Activated T-helper 2 cell treated with anti-CD3 and anti-CD28 coated beads, Interferon-gamma antibody, Interleukin-2, Interleukin-4, amounts not matched to agents 10 μg/mL and 5 μg/mL and 100 μg/mL, durations not matched to agents 14 hours and 24 hours and 36 hours (primary cell): Measurements from ENCODE around the gene RASL10A. TPM values are rescaled to one million over a fixed set of nuclear protein-coding genes. Genes with fewer than 3 reads are reported as not detected.
A peak's percentile ranks its signal among the peaks of the same experiment; 100 is the strongest.

Source experiments
- DNase-seq: peaks from one replicate; pipeline ENCODE4 v3.0.0; 2021; ENCODE audit warnings: low spot score
- H3K27ac Mint-ChIP-seq: one replicate; pipeline ENCODE4 v1.8.0; 2021; ENCODE audit warnings: mixed read lengths
- H3K27me3 Mint-ChIP-seq: one replicate; pipeline ENCODE4 v1.8.0; 2021; ENCODE audit warnings: low read depth, mixed read lengths
- H3K36me3 Mint-ChIP-seq: one replicate; pipeline ENCODE4 v1.8.0; 2021; ENCODE audit warnings: low read depth, mixed read lengths
- H3K4me1 Mint-ChIP-seq: one replicate; pipeline ENCODE4 v1.8.0; 2021; ENCODE audit warnings: low read depth, mixed read lengths
- H3K4me3 Mint-ChIP-seq: one replicate; pipeline ENCODE4 v1.8.0; 2021; ENCODE audit warnings: low read depth, mild to moderate bottlenecking, moderate library complexity, mixed read lengths
- H3K9me3 Mint-ChIP-seq: one replicate; pipeline ENCODE4 v1.8.0; 2021; ENCODE audit warnings: mixed read lengths
- intact Hi-C: fragments of 100-400 bp; cut with micrococcal nuclease; formaldehyde crosslinking; loops from one replicate; pipeline ENCODE4 v1.15.1; 2023
- total RNA-seq: library from RNA; stranded (reverse); gene quantifications from 2 replicates; pipeline ENCODE4 v1.2.3, GENCODE V29; 2022

The RASL10A gene
- total RNA-seq, 1 donor from 2014 or later: 0.52 TPM

GRCh38 chr22:29277927-29278326, 37.6 kb downstream of the RASL10A start:
- Mint-ChIP-seq H3K27ac (no peak overlapping the region), H3K27me3 (no peaks in the 10 kb centered on the region), H3K36me3 (peaks cover 95% of the 10 kb centered on the region), H3K9me3 (no peaks in the 10 kb centered on the region), H3K4me3 (no peak overlapping the region), H3K4me1 (peaks cover 37% of the 10 kb centered on the region)
- intact Hi-C loops: no loop called here
- no peak for DNase-seq

- H3K9me3 Mint-ChIP-seq: no peaks in the 10 kb centered on the region
Measured at GRCh38 chr22:29275819-29276565, 39.5 kb downstream of the RASL10A start.

GRCh38 chr22:29275167-29275566, 40.3 kb downstream of the RASL10A start:
- Mint-ChIP-seq H3K27me3 (no peaks in the 10 kb centered on the region), H3K9me3 (no peaks in the 10 kb centered on the region), H3K36me3 (peaks cover 95% of the 10 kb centered on the region), H3K4me3 (no peak overlapping the region), H3K27ac (no peak overlapping the region), H3K4me1 (peaks cover 56% of the 10 kb centered on the region)
- no peak for DNase-seq
- intact Hi-C loops: no loop called here

More at GRCh38 chr22:29275819-29276565, 39.5 kb downstream of the RASL10A start:
- DNase-seq: no peak
- Mint-ChIP-seq H3K27me3 (no peaks in the 10 kb centered on the region), H3K4me3 (no peak overlapping the region), H3K36me3 (peaks cover 94% of the 10 kb centered on the region), H3K4me1 (peaks cover 48% of the 10 kb centered on the region), H3K27ac (no peak overlapping the region)
- intact Hi-C loops: no loop called here

GRCh38 chr22:29272624-29273023, 42.9 kb downstream of the RASL10A start:
- no peaks in the 10 kb centered on the region for H3K27me3 Mint-ChIP-seq
- intact Hi-C loops: loop anchor here (5.0 kb wide), 1 partner anchor 40 kb away; no protein-coding TSS in a partner anchor

GRCh38 chr22:29270475-29271271, 44.8 kb downstream of the RASL10A start:
- H3K4me3 Mint-ChIP-seq: peak overlapping the region; percentile 86
- H3K9me3 Mint-ChIP-seq: no peaks in the 10 kb centered on the region
- no peak for DNase-seq
- H3K36me3 Mint-ChIP-seq: peaks cover 90% of the 10 kb centered on the region
- no peaks in the 10 kb centered on the region for H3K27me3 Mint-ChIP-seq
- H3K4me1 Mint-ChIP-seq: peaks cover 52% of the 10 kb centered on the region
- H3K27ac Mint-ChIP-seq: peak overlapping the region; percentile 84
- intact Hi-C loops: loop anchor here (5.0 kb wide), 1 partner anchor 42 kb away; no protein-coding TSS in a partner anchor

More at GRCh38 chr22:29272624-29273023, 42.9 kb downstream of the RASL10A start:
- Mint-ChIP-seq H3K36me3 (peaks cover 92% of the 10 kb centered on the region), H3K27ac (no peak overlapping the region), H3K4me1 (peaks cover 53% of the 10 kb centered on the region), H3K4me3 (no peak overlapping the region), H3K9me3 (no peaks in the 10 kb centered on the region)
- no peak for DNase-seq

- intact Hi-C loops: loop anchor here (1.0 to 10.0 kb wide), 4 partner anchors 42 to 875 kb away; partner anchors contain the start of gene AP1B1
- H3K4me1 Mint-ChIP-seq: peaks cover 45% of the 10 kb centered on the region
- DNase-seq: no peak
- H3K4me3 Mint-ChIP-seq: peak overlapping the region; percentile 86
- peak overlapping the region; percentile 84 for H3K27ac Mint-ChIP-seq
- no peaks in the 10 kb centered on the region for H3K9me3 Mint-ChIP-seq
- H3K27me3 Mint-ChIP-seq: no peaks in the 10 kb centered on the region
- H3K36me3 Mint-ChIP-seq: peaks cover 84% of the 10 kb centered on the region
Measured at GRCh38 chr22:29269731-29270474, 45.6 kb downstream of the RASL10A start.

GRCh38 chr22:29269230-29269604, 46.3 kb downstream of the RASL10A start:
- Mint-ChIP-seq H3K27ac (peak overlapping the region; percentile 84), H3K4me1 (peaks cover 41% of the 10 kb centered on the region), H3K9me3 (no peaks in the 10 kb centered on the region), H3K36me3 (peaks cover 83% of the 10 kb centered on the region), H3K27me3 (no peaks in the 10 kb centered on the region), H3K4me3 (peak overlapping the region; percentile 86)
- intact Hi-C loops: loop anchor here (1.0 to 10.0 kb wide), 3 partner anchors 119 to 874 kb away; partner anchors contain the start of gene AP1B1
- no peak for DNase-seq

GRCh38 chr22:29268511-29269229, 46.8 kb downstream of the RASL10A start:
- H3K9me3 Mint-ChIP-seq: no peaks in the 10 kb centered on the region
- peak; percentile 44 for DNase-seq
- H3K36me3 Mint-ChIP-seq: peaks cover 77% of the 10 kb centered on the region
- peak overlapping the region; percentile 86 for H3K4me3 Mint-ChIP-seq
- H3K27me3 Mint-ChIP-seq: no peaks in the 10 kb centered on the region
- H3K27ac Mint-ChIP-seq: peak overlapping the region; percentile 94
- peaks cover 41% of the 10 kb centered on the region for H3K4me1 Mint-ChIP-seq
- intact Hi-C loops: loop anchor here (1.0 to 10.0 kb wide), 3 partner anchors 120 to 874 kb away; partner anchors contain the start of gene AP1B1

GRCh38 chr22:29267858-29268510, 47.5 kb downstream of the RASL10A start, which contains the start of the genes EWSR1 and RHBDD3:
EWSR1 (plus strand) TSS chr22:29268268; CDS start chr22:29268337, 69 bp downstream.
RHBDD3 (minus strand) TSS chr22:29267981; CDS start chr22:29265626, 2,355 bp downstream.
- peaks cover 70% of the 10 kb centered on the region for H3K36me3 Mint-ChIP-seq
- no peaks in the 10 kb centered on the region for H3K9me3 Mint-ChIP-seq
- intact Hi-C loops: loop anchor here (5.0 to 10.0 kb wide), 2 partner anchors 471 to 873 kb away; no protein-coding TSS in a partner anchor
- H3K27me3 Mint-ChIP-seq: no peaks in the 10 kb centered on the region
- H3K27ac Mint-ChIP-seq: peak within 1 kb of the TSS; percentile 94
- H3K4me3 Mint-ChIP-seq: peak within 1 kb of the TSS; percentile 86
- DNase-seq: peak; percentile 96
- peaks cover 34% of the 10 kb centered on the region for H3K4me1 Mint-ChIP-seq

- H3K27me3 Mint-ChIP-seq: no peaks in the 10 kb centered on the region
- peak overlapping the region; percentile 86 for H3K4me3 Mint-ChIP-seq
- no peak for DNase-seq
- intact Hi-C loops: loop anchor here (5.0 to 10.0 kb wide), 2 partner anchors 470 to 873 kb away; no protein-coding TSS in a partner anchor
- peaks cover 65% of the 10 kb centered on the region for H3K36me3 Mint-ChIP-seq
- peaks cover 33% of the 10 kb centered on the region for H3K4me1 Mint-ChIP-seq
- H3K27ac Mint-ChIP-seq: peak overlapping the region; percentile 94
- no peaks in the 10 kb centered on the region for H3K9me3 Mint-ChIP-seq
Measured at GRCh38 chr22:29267462-29267857, 48.0 kb downstream of the RASL10A start.
